ENCODE measurements around the gene WNT6. TPM values are rescaled to one million over a fixed set of nuclear protein-coding genes. Genes with fewer than 3 reads are reported as not detected.

The WNT6 gene
- total RNA-seq, 1 donor from 2014 or later: 0.72 TPM

DNA sequence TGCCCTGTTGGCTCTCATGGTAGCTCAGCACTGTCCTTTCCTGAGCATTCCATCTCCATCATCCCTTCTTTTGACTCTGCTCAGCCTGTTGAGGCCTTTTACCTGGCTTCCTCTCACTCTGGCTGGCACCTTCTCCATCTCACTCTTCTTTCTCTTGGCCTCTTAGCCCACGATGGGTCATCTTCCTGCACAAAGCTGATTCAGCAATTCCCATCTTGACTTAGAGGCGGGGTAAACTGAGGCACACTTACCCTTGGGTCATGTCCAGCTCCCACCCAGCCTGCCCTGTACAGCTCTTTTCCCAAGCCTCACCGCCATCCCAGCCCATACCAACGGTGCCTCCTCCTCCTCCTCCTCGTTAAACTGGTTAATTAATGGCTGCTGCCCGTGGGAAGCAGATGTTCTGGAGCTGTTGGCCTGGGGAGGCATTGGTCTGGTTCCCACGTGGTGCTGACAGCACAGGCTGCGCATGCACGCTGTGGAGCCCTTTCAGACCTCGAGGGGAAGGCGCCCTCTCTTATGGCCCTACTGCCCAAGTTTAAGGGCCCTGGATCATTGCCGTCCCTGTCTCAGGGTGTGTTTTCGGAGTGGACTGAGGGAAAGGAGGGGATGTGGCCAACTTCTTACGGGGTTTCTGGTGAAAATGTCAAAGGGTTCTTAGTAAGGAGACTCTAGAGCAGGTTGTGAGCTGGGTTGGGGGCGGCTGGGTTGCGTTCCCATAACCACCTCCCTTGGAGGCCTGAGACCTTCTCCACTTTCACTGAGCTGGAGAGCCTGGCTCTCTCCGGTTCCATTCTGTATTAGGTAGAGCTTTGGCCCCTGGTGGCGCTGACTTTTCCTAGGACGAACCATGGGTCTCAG is 31.9 kb downstream of the WNT6 start:
- DNase-seq (ENCODE audit: low spot score, unreplicated experiment): no peak
- H3K36me3 Mint-ChIP-seq (ENCODE audit: insufficient read depth): no peaks in the 10 kb centered on the region
- peaks cover 86% of the 10 kb centered on the region for H3K27me3 Mint-ChIP-seq
- no peak overlapping the region for H3K27ac Mint-ChIP-seq
- H3K4me1 Mint-ChIP-seq (ENCODE audit: low read depth): peaks cover 5% of the 10 kb centered on the region
- no peaks in the 10 kb centered on the region for H3K9me3 Mint-ChIP-seq (ENCODE audit: low read depth)
- TF ChIP-seq, protein P1, sequence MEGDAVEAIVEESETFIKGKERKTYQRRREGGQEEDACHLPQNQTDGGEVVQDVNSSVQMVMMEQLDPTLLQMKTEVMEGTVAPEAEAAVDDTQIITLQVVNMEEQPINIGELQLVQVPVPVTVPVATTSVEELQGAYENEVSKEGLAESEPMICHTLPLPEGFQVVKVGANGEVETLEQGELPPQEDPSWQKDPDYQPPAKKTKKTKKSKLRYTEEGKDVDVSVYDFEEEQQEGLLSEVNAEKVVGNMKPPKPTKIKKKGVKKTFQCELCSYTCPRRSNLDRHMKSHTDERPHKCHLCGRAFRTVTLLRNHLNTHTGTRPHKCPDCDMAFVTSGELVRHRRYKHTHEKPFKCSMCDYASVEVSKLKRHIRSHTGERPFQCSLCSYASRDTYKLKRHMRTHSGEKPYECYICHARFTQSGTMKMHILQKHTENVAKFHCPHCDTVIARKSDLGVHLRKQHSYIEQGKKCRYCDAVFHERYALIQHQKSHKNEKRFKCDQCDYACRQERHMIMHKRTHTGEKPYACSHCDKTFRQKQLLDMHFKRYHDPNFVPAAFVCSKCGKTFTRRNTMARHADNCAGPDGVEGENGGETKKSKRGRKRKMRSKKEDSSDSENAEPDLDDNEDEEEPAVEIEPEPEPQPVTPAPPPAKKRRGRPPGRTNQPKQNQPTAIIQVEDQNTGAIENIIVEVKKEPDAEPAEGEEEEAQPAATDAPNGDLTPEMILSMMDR (IDR thresholded peaks at IDR 0.05; ENCODE audit: unreplicated experiment): no peak
- no peak overlapping the region for H3K4me3 Mint-ChIP-seq (ENCODE audit: low read depth)

DNA sequence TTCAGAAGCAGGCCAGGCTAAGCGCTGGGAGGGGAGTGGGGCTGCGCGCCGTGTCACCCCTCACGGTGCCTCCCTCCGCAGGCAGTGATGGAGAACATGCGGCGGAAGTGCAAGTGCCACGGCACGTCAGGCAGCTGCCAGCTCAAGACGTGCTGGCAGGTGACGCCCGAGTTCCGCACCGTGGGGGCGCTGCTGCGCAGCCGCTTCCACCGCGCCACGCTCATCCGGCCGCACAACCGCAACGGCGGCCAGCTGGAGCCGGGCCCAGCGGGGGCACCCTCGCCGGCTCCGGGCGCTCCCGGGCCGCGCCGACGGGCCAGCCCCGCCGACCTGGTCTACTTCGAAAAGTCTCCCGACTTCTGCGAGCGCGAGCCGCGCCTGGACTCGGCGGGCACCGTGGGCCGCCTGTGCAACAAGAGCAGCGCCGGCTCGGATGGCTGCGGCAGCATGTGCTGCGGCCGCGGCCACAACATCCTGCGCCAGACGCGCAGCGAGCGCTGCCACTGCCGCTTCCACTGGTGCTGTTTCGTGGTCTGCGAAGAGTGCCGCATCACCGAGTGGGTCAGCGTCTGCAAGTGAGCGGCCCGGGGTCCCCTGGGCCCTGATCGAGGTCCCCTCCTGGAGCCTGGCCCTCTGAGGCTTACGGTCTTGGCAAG is 33.2 kb downstream of the WNT6 start:
- peaks cover 79% of the 10 kb centered on the region for H3K27me3 Mint-ChIP-seq
- TF ChIP-seq, protein P1 (IDR thresholded peaks at IDR 0.05; ENCODE audit: unreplicated experiment): peak; percentile 72
- peak overlapping the region; percentile 58 for H3K4me3 Mint-ChIP-seq (ENCODE audit: low read depth)
- no peaks in the 10 kb centered on the region for H3K36me3 Mint-ChIP-seq (ENCODE audit: insufficient read depth)
- no peak overlapping the region for H3K27ac Mint-ChIP-seq
- H3K4me1 Mint-ChIP-seq (ENCODE audit: low read depth): peaks cover 5% of the 10 kb centered on the region
- no peaks in the 10 kb centered on the region for H3K9me3 Mint-ChIP-seq (ENCODE audit: low read depth)
- peak; percentile 65 for DNase-seq (ENCODE audit: low spot score, unreplicated experiment)

- Mint-ChIP-seq H3K27ac (no peak overlapping the region), H3K4me1 (ENCODE audit: low read depth) (peaks cover 5% of the 10 kb centered on the region), H3K36me3 (ENCODE audit: insufficient read depth) (no peaks in the 10 kb centered on the region), H3K4me3 (ENCODE audit: low read depth) (peak overlapping the region; percentile 58), H3K27me3 (peaks cover 81% of the 10 kb centered on the region), H3K9me3 (ENCODE audit: low read depth) (no peaks in the 10 kb centered on the region)
- TF ChIP-seq, protein P1 (IDR thresholded peaks at IDR 0.05; ENCODE audit: unreplicated experiment): no peak
- no peak for DNase-seq (ENCODE audit: low spot score, unreplicated experiment)
These were observed 33.9 kb downstream of the WNT6 start for GRCh38 chr2:218893349-218894150.

- H3K36me3 Mint-ChIP-seq (ENCODE audit: insufficient read depth): no peaks in the 10 kb centered on the region
- no peak for DNase-seq (ENCODE audit: low spot score, unreplicated experiment)
- H3K27ac Mint-ChIP-seq: no peak overlapping the region
- no peaks in the 10 kb centered on the region for H3K9me3 Mint-ChIP-seq (ENCODE audit: low read depth)
- TF ChIP-seq, protein P1 (IDR thresholded peaks at IDR 0.05; ENCODE audit: unreplicated experiment): no peak
- H3K4me1 Mint-ChIP-seq (ENCODE audit: low read depth): peaks cover 5% of the 10 kb centered on the region
- H3K27me3 Mint-ChIP-seq: peaks cover 83% of the 10 kb centered on the region
- H3K4me3 Mint-ChIP-seq (ENCODE audit: low read depth): no peak overlapping the region
These were observed 34.7 kb downstream of the WNT6 start for GRCh38 chr2:218894151-218894879.

DNA sequence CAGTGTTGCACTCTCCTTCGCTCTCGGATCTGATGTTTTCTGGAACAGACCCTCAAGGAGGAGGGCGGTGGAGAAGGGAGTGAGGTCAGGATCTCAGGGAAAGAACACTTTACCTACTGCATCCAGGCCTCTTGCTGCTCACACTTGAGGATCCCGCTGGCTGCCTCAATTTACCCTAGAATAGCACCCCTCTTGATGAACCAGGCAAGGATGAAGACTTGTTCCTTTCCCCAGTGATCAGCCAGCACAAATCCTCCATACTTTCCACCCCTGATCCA is 35.2 kb downstream of the WNT6 start:
- TF ChIP-seq, protein P1 (IDR thresholded peaks at IDR 0.05; ENCODE audit: unreplicated experiment): no peak
- Mint-ChIP-seq H3K27ac (no peak overlapping the region), H3K4me3 (ENCODE audit: low read depth) (no peak overlapping the region), H3K9me3 (ENCODE audit: low read depth) (no peaks in the 10 kb centered on the region), H3K36me3 (ENCODE audit: insufficient read depth) (no peaks in the 10 kb centered on the region), H3K27me3 (peaks cover 83% of the 10 kb centered on the region), H3K4me1 (ENCODE audit: low read depth) (peaks cover 5% of the 10 kb centered on the region)
- no peak for DNase-seq (ENCODE audit: low spot score, unreplicated experiment)
